Renal pelvis (tissue), 4 donors: ENCODE results near the gene KMT2C. TPM values are rescaled to one million over a fixed set of nuclear protein-coding genes. Genes with fewer than 3 reads are reported as not detected.
"Not testable (repeated sequence)": the region's sequence is repeated elsewhere in the genome, so short reads cannot be mapped to it uniquely, and the experiment has no call there.

Experiments used
- DNase-seq: peaks from one replicate; pipeline ENCODE4 v3.0.0-alpha.2; 2013
- polyA plus RNA-seq, 3 donors: library from polyadenylated mRNA; unstranded; fragments of 120-200 nt; gene quantifications; one replicate each; pipeline ENCODE4 v1.2.1, GENCODE V29; 2013; ENCODE audit not compliant: insufficient read length in 3 of 3

KMT2C gene
- polyA plus RNA-seq, 3 donors: 36.2 to 46.0 (median 43.2) TPM

DNA sequence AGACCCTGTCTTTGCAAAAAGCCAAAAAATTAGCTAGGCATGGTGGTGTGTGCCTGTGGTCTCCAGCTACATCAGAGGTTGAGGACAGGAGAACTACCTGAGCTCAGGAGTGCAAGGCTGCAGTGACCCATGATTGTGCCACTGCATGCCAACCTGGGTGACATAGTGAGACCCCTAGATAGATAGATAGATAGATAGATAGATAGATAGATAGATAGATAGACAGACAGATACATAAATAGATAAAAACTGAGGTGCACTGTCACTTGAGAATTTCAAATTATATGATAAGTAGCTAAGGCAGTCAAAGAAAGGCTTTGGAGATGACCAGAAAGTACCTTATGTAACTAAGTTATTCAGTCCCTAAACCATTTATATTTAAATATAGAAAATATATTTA is 231.4 kb downstream of the KMT2C start:
- DNase-seq: not testable (repeated sequence)

DNA sequence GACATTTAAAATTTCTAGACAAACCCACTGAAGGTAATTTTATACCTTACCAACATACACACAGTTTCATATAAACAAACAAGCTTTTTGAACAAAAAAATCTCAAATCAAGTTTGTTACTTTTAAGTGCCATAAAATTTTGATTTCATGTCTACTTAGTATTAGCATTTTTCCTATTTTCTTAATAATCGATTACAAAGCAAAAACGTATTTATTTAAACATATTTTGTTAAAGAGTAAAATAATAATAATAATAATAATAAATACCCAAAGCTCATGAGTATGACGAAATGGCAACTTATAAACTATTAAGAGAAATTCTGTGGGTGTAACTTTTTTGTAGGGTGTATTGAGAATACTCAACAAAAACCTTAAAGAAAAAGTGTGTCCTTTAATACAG is 232.7 kb downstream of the KMT2C start:
- DNase-seq: no peak

DNA sequence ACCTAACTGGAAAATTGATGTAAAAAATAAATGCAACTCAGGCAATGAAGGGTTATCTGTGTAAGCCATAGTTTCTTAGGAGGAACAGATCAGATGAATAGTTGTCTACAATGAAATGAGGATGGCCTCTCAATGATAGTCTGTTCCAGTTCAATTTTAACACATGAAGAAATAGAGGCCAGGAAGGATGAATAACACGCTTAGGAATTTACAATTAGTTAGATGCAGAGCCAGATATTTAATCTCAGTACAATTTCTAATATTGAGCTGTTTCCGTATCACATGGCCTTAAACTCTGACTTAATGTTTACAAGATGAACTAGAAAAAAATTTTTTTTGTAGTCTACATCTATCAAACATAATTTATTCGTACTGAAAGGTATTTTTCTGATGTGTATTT is 233.7 kb downstream of the KMT2C start:
- DNase-seq: no peak

DNA sequence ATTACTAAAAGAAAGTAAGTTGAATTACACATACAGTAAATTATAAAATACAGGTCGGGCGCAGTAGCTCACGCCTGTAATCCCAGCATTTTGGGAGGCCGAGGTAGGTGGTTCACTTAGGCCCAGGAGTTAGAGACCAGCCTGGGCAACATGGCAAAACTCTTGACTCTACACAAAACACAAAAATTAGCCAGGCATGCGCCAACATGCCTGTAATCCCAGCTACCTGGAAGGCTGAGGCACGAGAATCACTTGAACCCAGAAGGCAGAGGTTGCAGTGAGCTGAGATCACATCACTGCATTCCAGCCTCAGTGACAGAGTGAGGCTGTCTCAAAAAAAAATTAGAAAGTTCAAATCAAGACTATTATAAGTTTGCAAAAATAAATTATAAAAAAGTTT is 235.4 kb downstream of the KMT2C start:
- DNase-seq: no peak

DNA sequence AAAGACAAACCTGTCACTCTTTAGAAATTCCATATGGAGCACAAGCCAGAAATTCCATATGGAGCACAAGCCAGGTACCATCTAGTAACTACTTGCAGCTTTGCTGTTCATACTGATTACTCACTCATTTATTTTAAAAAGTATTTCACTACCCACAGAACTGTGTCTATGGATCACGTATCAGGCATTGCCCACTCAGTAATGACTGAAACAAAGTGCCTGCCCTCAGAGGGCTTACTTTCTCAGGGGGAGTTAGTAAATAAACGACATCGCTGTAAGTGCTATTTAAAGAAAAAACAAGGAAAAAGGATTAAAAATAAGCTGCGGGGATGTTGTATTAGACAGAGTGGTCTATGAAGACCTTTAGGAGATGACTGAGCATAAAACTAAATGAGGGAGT is 239.4 kb downstream of the KMT2C start:
- DNase-seq: no peak

DNA sequence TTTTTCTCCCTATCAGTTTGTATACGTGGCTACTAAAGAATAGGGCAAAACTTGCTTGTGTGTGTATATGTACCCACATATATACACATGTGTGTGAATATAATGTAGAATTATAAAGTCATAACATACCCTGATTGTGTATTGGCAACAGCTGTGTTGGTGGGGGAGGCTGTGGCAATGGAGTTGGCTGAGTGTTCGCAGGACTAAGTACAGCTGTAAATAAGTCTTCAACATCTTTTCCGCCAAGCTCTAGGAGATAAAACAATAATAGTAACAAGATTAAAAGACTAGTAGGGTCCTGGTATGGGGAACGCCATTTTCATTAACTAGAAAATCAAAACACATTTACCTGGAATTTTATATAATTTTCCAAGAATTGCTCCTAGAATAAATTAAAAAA is 241.9 kb downstream of the KMT2C start:
- DNase-seq: no peak

DNA sequence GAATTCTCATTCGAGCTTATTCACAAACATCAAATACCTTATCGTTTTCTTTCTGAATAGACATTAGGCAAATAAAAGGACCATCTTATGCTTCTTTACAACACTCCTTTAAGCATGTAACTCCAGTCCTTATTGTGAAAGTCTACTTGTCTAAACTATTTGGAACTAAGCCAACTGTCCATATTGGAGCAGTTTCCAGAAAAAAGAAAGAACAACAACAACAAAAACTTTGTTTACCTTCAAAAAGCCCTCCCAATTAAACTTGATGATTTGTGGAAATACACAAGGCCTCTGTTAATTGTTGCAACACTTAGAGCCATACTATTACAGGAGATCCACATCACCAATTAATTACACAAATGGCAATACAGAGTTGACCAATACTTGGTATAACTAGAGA is 246.7 kb downstream of the KMT2C start:
- DNase-seq: no peak

DNA sequence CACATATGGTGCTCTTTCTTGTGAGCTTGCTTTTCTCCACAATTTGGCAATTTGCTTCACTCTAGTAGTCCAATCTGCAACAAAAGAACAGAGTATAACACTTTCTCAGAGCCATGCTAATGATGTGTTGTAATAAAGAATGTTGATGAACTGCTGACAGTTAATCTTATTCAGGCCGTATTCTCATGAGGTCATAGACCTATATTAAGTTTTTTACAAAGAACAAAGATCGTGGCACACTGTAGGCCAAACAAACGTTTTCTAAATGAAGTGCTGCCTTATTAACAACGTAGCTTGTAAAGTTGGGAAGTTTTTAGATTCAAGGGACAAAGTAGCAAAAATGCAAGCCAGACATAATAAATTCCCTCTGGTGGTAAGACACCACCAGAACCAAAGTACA is 250.2 kb downstream of the KMT2C start:
- no peak for DNase-seq

DNA sequence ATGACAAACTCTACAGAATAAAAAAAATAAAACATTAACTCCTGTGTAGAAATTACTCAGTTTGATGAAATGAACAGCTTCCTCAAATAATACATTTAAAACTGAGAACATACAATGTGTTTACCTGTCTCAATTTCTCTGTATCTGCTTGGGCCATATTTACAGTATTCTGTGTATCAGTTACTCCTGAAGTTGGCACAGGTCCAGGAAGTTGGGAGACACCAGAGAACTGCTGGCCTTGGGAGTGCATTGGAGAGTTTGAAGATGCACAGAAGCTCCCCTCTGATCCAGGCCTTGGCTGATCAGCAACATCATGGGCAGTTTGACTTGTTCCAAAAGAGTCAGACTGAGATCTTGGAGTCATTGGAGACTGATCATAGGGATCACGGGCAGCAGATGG is 255.2 kb downstream of the KMT2C start:
- no peak for DNase-seq

DNA sequence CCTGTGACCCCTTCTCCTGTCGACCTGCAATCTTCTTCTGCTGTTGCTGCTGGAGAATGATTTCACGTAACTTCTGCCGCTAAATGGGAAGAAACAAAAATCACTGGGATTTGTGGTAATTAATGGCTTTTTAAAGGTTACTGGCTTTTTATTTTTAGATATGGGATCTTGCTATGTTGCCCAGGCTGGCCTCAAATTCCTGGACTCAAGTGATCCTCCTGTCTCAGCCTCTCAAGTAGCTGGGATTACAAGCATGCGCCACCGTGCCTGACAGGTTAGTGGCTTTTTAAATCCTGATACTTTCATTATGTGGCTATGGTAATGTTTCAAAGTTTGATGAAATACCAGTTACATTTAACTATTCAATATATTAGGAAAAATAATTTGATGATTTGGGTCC is 255.8 kb downstream of the KMT2C start:
- no peak for DNase-seq

DNA sequence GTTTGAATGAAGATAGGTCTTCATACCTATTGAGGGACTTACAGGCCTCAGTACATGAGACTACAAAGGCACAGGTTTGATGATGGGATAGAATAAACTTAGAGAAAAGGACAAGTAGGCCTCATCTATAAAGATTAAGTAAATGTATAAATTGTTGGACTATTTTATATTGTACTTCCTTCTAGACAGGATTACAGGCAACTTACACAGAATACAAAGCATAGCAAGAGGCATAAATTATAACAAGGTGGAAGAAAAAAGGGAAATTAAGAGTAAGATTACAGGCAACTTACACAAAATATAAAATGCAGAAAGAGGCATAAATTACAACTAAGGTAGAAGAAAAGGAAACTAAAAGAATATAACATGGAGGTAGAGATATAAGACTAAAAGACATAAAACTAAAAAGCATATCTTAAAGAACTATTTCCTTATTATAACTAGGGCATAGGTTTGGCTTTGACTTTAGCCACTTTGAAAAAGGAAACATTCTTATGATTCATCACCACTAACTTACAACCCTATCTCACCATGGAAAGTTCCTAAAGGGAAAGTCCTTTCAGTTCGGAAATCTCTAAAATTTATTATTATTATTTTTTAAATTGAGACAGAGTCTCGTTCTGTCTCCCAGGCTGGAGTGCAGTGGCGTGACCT is 257.3 kb downstream of the KMT2C start:
- DNase-seq: no peak

DNA sequence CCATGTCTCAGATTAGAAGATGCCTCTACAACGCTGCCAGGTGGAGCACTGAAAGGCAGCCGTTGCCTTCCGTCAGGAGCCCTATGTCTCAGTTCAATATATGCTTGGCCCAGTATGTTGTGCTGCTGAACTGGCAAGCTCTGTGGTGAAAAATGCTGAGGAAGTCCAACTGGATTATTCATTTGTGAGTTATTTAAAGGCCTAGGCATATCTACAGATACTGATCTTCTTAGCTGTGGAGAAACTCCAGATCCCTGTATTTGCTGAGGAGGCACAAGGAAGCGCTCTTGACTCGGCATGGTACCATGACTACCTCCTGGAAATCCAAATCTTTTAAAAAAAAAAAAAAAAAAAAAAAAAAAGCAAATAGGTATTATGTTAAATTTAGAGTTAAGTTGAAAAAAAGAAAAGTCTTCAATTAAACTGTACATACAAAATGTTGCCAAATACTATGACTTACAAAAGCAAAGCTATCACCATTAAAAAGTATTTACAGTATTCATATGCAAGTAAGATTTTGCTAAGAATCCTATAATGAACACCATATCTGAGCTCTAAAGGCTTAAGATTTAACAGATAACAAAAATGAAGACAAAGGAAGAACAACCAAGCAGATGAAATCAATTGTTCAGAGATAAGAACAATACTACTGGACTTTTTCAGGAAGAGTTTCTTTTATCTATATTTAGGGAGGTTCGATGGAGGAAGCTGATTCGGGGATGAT is 258.0 kb downstream of the KMT2C start:
- DNase-seq: no peak

DNA sequence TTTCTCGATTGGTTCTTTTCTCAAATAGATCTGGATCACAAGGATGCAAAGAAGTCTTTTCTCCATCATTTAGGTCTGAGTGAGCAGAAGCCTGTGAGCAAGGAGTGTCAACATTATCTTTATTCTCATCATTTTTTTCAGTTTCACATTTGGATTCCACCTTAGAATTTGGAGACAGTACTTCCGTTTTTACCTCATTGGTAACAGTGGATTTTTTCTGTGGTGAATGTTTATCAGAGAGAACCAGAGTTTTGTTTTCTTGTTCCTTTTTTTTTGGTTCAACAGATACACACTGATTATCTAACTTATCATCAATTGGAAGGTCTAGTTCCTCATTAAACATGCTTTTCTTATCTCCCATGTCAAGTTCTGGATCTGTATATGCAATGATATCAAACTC is 259.0 kb downstream of the KMT2C start:
- no peak for DNase-seq

DNA sequence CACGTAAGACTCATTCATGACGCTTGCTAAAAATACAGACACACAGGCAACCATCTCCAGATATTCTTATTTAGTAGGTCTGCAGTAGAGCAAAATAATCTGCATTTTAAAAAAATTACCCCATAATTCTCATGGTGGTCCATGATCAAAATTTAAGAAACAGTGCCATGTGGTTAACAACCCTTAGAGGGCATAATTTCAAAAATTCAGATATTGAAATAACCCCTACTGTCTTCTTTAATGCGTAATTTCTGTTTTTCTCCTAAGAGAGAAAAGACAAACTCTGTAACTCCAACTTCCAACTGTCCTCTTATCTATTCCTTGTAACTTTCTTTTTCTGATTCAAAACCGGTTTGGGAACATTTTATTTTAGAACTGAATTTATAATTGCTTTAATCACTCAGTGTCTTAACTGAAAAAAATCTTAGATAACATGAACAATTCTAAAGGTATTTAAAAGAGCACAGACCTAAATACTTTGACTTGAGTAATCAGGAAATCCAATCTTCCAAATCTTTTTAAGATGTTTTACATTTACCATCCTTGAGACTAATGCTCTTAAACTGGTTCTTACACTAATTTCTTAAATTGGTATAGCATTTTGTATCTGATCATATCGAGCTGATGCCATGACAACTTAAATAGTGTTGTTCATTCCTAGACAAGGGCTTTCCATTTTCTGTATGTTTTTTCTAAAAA is 262.3 kb downstream of the KMT2C start:
- no peak for DNase-seq

DNA sequence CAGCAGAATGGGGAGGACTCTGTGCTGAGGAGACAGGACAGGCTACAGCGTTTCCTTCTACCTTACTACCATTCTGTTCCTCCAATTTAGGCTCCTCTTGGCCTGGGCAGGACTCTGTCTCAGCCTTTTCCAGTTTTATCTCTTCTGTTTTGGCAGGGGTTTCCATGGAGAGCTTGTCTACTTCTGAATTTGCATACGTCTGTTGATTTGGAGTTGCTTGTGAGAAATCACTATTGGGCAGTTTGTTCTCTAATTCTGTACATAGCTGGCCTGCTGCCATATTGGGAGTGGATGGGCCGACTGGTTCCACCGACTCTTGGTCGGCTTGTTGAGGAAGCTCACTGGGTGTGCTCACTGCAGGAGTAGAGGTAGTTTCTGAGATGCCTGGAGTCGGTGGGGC is 273.5 kb downstream of the KMT2C start:
- DNase-seq: no peak

DNA sequence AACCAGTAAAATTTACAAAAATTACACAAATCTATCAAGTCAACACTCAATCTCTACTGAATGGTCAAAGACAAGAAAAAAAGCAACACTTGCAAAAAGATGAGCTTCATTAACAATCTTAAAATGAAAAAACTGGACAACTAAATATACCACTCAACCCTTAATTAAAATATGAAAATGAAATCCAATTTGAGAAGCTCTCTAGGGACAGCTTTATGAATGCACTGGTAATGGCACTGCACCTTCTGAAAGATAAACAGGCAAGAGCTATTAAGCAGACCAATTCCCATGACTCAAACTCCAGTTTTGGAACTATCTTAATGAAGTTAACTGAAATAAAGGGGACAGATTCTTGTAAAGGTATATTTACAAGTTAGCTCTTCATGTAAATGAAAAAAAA is 274.6 kb downstream of the KMT2C start:
- no peak for DNase-seq

DNA sequence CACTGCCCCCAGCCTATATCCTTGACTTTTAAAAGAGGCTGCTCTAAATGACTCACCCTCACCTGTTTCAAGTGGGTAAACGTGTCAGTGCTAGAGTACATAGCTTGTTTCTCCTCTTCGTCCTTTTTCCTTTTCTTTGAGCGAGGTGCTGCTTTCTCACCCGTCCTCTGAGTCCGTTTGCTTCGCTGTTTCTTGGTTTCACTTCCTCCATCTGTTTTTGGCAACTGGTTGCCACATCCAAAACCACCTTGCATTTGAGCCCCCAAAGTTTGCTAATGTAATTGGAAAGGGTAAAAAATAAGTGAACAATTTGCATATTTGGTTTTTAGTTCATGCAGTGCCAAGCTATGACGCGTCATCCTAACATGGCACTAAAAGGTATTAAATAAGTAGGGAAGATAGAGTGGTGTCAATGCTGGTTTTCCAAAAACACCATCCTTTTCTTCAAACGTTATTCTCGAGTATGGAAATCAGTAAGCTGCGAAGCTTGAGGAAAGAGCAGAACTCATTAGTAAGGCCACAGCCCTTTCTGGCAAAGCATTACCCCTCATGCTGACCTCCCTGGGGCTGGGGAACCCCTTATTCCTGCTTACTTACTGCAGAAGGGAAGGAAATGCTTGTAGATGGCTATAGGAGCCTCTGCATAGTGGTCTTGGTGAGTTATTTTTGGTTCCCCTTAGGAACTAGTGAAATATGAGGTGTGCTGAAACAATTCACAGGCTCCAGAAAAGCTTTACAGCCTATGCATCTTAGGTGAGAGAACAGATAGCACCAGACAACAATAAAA is 276.8 kb downstream of the KMT2C start:
- DNase-seq: no peak

DNA sequence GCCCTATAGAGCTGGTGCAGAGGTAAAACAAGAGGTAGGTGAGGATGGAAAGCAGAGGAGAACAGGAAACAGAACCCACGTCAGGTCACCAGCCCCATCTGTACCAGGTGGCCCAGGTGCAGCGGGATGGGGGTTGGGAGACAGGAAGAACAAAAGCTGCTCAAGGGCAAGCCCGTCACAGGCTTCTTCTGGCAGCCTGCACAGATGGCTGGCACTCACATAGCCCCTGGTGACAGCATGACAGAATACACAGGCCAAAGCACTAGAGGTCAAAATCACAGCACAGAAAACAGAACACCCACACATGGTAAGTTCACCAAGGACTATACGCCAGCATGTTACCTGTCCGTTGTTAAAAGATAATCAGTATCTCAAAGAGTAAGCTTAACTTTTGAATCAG is 283.5 kb downstream of the KMT2C start:
- no peak for DNase-seq

DNA sequence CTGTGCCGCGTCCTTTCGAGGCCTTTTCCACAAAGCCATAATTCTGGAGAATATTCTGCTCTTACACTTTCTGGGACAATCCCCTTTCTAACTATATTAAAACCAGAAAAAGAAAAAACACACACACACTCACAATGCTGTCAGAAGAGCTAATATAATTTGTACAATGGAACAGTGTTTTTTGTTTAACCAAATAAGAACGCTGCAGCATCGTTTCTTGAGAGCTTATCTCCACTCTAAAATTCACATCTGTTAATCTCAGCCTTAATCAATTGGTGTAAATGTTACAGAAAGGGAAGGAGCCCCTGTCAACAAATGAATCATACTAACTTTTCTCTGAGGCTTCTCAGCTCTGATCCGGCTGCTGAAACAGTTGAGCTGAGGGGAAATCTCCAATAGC is 286.4 kb downstream of the KMT2C start:
- DNase-seq: no peak

DNA sequence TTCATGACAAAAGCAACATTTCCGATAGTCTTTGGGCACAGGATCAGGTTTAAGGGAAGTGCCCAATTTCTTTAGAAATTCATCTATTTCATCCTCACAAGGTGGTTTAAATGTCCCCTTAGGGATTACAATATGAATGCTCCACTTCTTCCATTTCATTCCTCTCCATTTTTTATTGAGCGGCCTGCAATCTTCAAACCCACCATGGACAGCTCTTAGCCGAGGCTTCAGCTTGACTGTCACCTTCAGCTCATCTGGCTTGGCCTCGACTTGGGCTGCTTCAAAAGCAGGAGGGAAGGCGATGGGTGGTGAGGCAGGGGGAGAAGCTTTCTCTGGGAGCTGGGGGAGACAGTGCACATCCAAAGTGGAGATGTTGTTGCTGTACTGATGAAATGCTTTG is 287.1 kb downstream of the KMT2C start:
- no peak for DNase-seq

DNA sequence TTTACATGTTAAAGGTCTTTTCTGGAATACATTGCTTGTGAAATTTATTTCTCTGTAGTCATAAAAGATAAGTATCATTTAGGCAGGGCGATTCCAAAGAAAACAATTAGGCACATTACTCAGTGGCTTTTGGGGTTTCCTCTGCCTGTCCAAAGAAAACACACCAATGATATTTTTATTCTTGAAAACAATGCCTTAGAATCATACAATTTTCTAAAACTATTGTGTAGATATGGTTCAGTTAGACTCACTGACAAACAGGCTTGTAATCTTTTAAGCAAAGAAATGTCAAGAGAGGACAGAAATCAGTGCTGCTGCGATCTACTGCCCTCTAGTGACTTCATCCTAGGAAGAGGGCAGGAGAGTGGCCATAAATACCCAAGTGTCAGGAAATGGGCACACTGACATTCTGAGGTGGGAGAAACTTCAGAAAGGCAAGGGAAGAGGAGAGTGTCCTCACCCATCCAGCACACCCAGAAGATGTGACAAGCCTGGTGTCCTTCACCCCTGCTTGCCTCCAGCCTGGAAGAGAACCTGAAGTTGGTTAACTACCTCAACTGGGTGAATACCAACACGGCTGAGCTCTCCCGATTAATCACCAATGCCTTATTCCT is 289.8 kb downstream of the KMT2C start:
- peak; percentile 20 for DNase-seq
